HepG2 (cell line): ENCODE results near the gene TESPA1. TPM values are rescaled to one million over a fixed set of nuclear protein-coding genes. Genes with fewer than 3 reads are reported as not detected.

Experiments
- ATAC-seq: fragments of 200-7000 bp; cut with Tn5 transposase; 3 replicates; pipeline ENCODE4 v1.9.1; 2020; ENCODE audit warnings: mild to moderate bottlenecking, moderate library complexity
- BruUV-seq: library from RNA; stranded (reverse); fragments of 400-500 nt; replicated peaks from 2 replicates; lab custom pipeline; 2021; lab: Mats Ljungman, UMichigan
- CTCF ChIA-PET: fragments of 300-600 bp; formaldehyde crosslinking; extraction: SDS; loops from one replicate; lab custom pipeline; 2021; ENCODE audit warnings: low total read pairs, inconsistent platforms, low intra/inter-chr PET ratio; lab: Yijun Ruan, JAX
- POLR2A ChIA-PET: fragments of 350-600 bp; sonication (Branson Sonifier 250); formaldehyde crosslinking; loops from one replicate; lab custom pipeline; 2020; ENCODE audit warnings: antibody characterized with exemption, inconsistent platforms; lab: Yijun Ruan, JAX
- DNase-seq: peaks from one replicate; pipeline ENCODE4 v3.0.0-alpha.2; 2015; ENCODE audit warnings: low spot score
- FAIRE-seq: peaks from 3 replicates; lab custom pipeline; 2011; peaks lifted over from hg19 to GRCh38; lab: Jason Lieb, UNC
- H2AFZ ChIP-seq: one replicate; pipeline ENCODE4 v1.6.1; 2011; ENCODE audit warnings: low read length, inconsistent platforms
- H3K27ac ChIP-seq: fragments of 300-600 bp; 3 replicates; pipeline ENCODE4 v1.8.0; 2011; ENCODE audit warnings: mixed run types, mild to moderate bottlenecking, mixed read lengths, low read length, inconsistent platforms; ENCODE audit not compliant: insufficient read depth; ENCODE audit errors: extremely low read length
- H3K27me3 ChIP-seq, 2 experiments: fragments of 200-600 bp in 1 of 2; 2 replicates in 1 of 2; 3 replicates in 1 of 2; pipeline versions ENCODE4 v1.6.0 to v1.8.0; 2011; ENCODE audit warnings: low read length in 2 of 2, mild to moderate bottlenecking in 2 of 2, moderate library complexity in 2 of 2, inconsistent platforms in 1 of 2; ENCODE audit not compliant: insufficient read depth in 2 of 2, control insufficient read depth in 1 of 2
- H3K36me3 ChIP-seq, 2 experiments: fragments of 200-600 bp in 1 of 2; replicated peaks in 1 of 2; 2 replicates in 1 of 2; 3 replicates in 1 of 2; pipeline versions ENCODE4 v1.5.1 to v1.8.0; 2011; ENCODE audit warnings: low read length in 2 of 2, inconsistent platforms in 1 of 2; ENCODE audit not compliant: insufficient read depth in 2 of 2, control insufficient read depth in 1 of 2
- H3K4me1 ChIP-seq: 2 replicates; pipeline ENCODE4 v1.5.1; 2012; ENCODE audit warnings: low read length, inconsistent platforms; ENCODE audit not compliant: insufficient read depth
- H3K4me2 ChIP-seq: 2 replicates; pipeline ENCODE4 v1.6.0; 2011; ENCODE audit warnings: low read depth, low read length, inconsistent platforms
- H3K4me3 ChIP-seq, 3 experiments: fragments of 200-600 bp in 1 of 3; sonication (generic), shearing (Covaris generic) in 1 of 3; replicated peaks in 1 of 3; 2 replicates each; pipeline ENCODE4 v1.5.1; 2011 to 2016; ENCODE audit warnings: low read length in 3 of 3, inconsistent platforms in 2 of 3, low read depth in 2 of 3, mild to moderate bottlenecking in 2 of 3, control low read depth in 1 of 3, mixed read lengths in 1 of 3; ENCODE audit not compliant: insufficient read depth in 1 of 3
- H3K79me2 ChIP-seq: one replicate; pipeline ENCODE4 v1.6.1; 2011; ENCODE audit warnings: low read length, inconsistent platforms; ENCODE audit not compliant: insufficient read depth
- H3K9ac ChIP-seq: 2 replicates; pipeline ENCODE4 v1.6.0; 2011; ENCODE audit warnings: mild to moderate bottlenecking, low read depth, low read length, inconsistent platforms; ENCODE audit not compliant: insufficient read depth
- H3K9me3 ChIP-seq: 2 replicates; pipeline ENCODE4 v1.5.1; 2012; ENCODE audit warnings: mild to moderate bottlenecking, low read length
- H4K20me1 ChIP-seq: 2 replicates; pipeline ENCODE4 v1.6.0; 2011; ENCODE audit warnings: inconsistent platforms, mild to moderate bottlenecking, low read length, moderate library complexity; ENCODE audit not compliant: insufficient read depth
- ARNTL ChIP-seq: sonication (generic); formaldehyde crosslinking; IDR thresholded peaks from 2 replicates; pipeline ENCODE4 v1.4.0; 2020; ENCODE audit warnings: mild to moderate bottlenecking, missing genetic modification reagents
- BHLHE40 ChIP-seq: IDR thresholded peaks from 2 replicates; pipeline ENCODE4 v1.6.1; 2011; ENCODE audit warnings: low read length, improper control_type of control experiment
- DNMT3B ChIP-seq: conservative IDR thresholded peaks from 2 replicates; pipeline ENCODE4 v1.6.1; 2016; ENCODE audit warnings: missing biosample characterization, control low read depth
- GTF2F1 ChIP-seq: fragments of 150-350 bp; IDR thresholded peaks from 2 replicates; pipeline ENCODE4 v1.6.1; 2014; ENCODE audit warnings: low read length
- HCFC1 ChIP-seq: fragments of 150-350 bp; IDR thresholded peaks from 2 replicates; pipeline ENCODE4 v1.6.1; 2014; ENCODE audit warnings: low read depth, low read length
- KDM2A ChIP-seq: sonication (generic); formaldehyde crosslinking; IDR thresholded peaks from 2 replicates; pipeline ENCODE4 v1.4.0; 2020; ENCODE audit warnings: low read depth, missing genetic modification reagents, borderline replicate concordance
- KDM5B ChIP-seq: sonication (generic); formaldehyde crosslinking; IDR thresholded peaks from 2 replicates; pipeline ENCODE4 v1.4.0; 2020; ENCODE audit warnings: missing genetic modification reagents, mild to moderate bottlenecking, borderline replicate concordance
- RBAK ChIP-seq: sonication (generic); formaldehyde crosslinking; IDR thresholded peaks from 2 replicates; pipeline ENCODE4 v1.5.1; 2020; ENCODE audit warnings: mild to moderate bottlenecking, missing genetic modification reagents
- RELA ChIP-seq: sonication (generic); formaldehyde crosslinking; IDR thresholded peaks from 2 replicates; pipeline ENCODE4 v1.4.0; 2020; ENCODE audit warnings: missing genetic modification reagents
- RORA ChIP-seq: sonication (generic); formaldehyde crosslinking; IDR thresholded peaks from 2 replicates; pipeline ENCODE4 v1.5.0; 2020; ENCODE audit warnings: mild to moderate bottlenecking, missing genetic modification reagents, moderate library complexity
- SRF ChIP-seq: IDR thresholded peaks from 2 replicates; pipeline ENCODE4 v1.6.1; 2011; ENCODE audit warnings: mild to moderate bottlenecking, low read depth, low read length, moderate library complexity
- YEATS2 ChIP-seq: sonication (generic); formaldehyde crosslinking; IDR thresholded peaks from 2 replicates; pipeline ENCODE4 v1.4.0; 2020; ENCODE audit warnings: missing genetic modification reagents, borderline replicate concordance
- ZNF580 ChIP-seq: IDR thresholded peaks from 2 replicates; pipeline ENCODE4 v1.6.1; 2016; ENCODE audit warnings: low read depth, borderline replicate concordance
- WGBS: methylation state at CpG from one replicate; pipeline ENCODE4 v1.1.6; 2017; ENCODE audit warnings: low lambda C conversion rate; 5-methylcytosine and 5-hydroxymethylcytosine counted together
- in situ Hi-C: cut with HindIII; loops from 2 replicates; pipeline ENCODE4 v1.10.0; 2017; ENCODE audit warnings: low pct_unique_long_range_greater_than_20kb; ENCODE audit not compliant: extremely low pct_ligation_motif_present
- intact Hi-C: fragments of 100-400 bp; cut with micrococcal nuclease; formaldehyde crosslinking; loops from one replicate; pipeline ENCODE4 v1.10.0; 2022; ENCODE audit not compliant: unreplicated experiment
- polyA plus RNA-seq, 8 experiments: library from polyadenylated mRNA; depleted of rRNA in 3 of 8; stranded (reverse) in 7 of 8; unstranded in 1 of 8; fragments of >200 nt; fragmentation: Illumina TruSeq in 4 of 8; extraction: Trizol in 4 of 8; gene quantifications; 2 replicates each; pipeline versions ENCODE4 v1.2.1 to v1.2.3, GENCODE V29; 2011 to 2016; ENCODE audit warnings: low read depth in 4 of 8, missing spikeins in 1 of 8, mixed read lengths in 1 of 8; ENCODE audit not compliant: insufficient read depth in 1 of 8
- total RNA-seq, 5 experiments: library from RNA; depleted of rRNA; stranded (reverse); fragments of >200 nt; fragmentation: Illumina TruSeq; extraction: Trizol; gene quantifications; 2 replicates each; pipeline ENCODE4 v1.2.3, GENCODE V29; 2016; ENCODE audit warnings: low read depth in 1 of 5
- TF ChIP-seq, protein P1 (sequence below): sonication (generic); formaldehyde crosslinking; IDR thresholded peaks from 2 replicates; pipeline ENCODE4 v1.4.0; 2020; ENCODE audit warnings: missing genetic modification reagents, borderline replicate concordance
- TF ChIP-seq, protein P2 (sequence below): IDR thresholded peaks from 2 replicates; pipeline ENCODE4 v1.6.1; 2016

TESPA1 gene
- total and polyA plus RNA-seq, 2 of the 13 experiments (the other 11 are each of a cell fraction or from before 2014, with no cell fraction given): not detected

- TF ChIP-seq, protein P1, sequence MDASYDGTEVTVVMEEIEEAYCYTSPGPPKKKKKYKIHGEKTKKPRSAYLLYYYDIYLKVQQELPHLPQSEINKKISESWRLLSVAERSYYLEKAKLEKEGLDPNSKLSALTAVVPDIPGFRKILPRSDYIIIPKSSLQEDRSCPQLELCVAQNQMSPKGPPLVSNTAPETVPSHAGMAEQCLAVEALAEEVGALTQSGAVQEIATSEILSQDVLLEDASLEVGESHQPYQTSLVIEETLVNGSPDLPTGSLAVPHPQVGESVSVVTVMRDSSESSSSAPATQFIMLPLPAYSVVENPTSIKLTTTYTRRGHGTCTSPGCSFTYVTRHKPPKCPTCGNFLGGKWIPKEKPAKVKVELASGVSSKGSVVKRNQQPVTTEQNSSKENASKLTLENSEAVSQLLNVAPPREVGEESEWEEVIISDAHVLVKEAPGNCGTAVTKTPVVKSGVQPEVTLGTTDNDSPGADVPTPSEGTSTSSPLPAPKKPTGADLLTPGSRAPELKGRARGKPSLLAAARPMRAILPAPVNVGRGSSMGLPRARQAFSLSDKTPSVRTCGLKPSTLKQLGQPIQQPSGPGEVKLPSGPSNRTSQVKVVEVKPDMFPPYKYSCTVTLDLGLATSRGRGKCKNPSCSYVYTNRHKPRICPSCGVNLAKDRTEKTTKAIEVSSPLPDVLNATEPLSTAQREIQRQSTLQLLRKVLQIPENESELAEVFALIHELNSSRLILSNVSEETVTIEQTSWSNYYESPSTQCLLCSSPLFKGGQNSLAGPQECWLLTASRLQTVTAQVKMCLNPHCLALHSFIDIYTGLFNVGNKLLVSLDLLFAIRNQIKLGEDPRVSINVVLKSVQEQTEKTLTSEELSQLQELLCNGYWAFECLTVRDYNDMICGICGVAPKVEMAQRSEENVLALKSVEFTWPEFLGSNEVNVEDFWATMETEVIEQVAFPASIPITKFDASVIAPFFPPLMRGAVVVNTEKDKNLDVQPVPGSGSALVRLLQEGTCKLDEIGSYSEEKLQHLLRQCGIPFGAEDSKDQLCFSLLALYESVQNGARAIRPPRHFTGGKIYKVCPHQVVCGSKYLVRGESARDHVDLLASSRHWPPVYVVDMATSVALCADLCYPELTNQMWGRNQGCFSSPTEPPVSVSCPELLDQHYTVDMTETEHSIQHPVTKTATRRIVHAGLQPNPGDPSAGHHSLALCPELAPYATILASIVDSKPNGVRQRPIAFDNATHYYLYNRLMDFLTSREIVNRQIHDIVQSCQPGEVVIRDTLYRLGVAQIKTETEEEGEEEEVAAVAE (CRISPR knock-in tag): no peak
- no peak for TF ChIP-seq DNMT3B (CRISPR knock-in tag)
- TF ChIP-seq, protein P2, sequence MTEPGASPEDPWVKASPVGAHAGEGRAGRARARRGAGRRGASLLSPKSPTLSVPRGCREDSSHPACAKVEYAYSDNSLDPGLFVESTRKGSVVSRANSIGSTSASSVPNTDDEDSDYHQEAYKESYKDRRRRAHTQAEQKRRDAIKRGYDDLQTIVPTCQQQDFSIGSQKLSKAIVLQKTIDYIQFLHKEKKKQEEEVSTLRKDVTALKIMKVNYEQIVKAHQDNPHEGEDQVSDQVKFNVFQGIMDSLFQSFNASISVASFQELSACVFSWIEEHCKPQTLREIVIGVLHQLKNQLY (CRISPR knock-in tag): no peak
- no peak for TF ChIP-seq ZNF580 (CRISPR knock-in tag)
- TF ChIP-seq RELA (CRISPR knock-in tag): no peak
- TF ChIP-seq, all 625 proteins: peak for 0
These were observed 32.9 kb upstream of the TESPA1 start (continued) for GRCh38 chr12:55017416-55017925.

- no TSS peak for BruUV-seq
These were observed 24.5 kb upstream of the TESPA1 start for GRCh38 chr12:55008944-55009585.

More at GRCh38 chr12:55008944-55009585, 24.5 kb upstream of the TESPA1 start:
- intact Hi-C loops: no loop called here
- DNase-seq: no peak
- no peak overlapping the region for H2AFZ ChIP-seq
- TF ChIP-seq HCFC1 (no peak), GTF2F1 (no peak), BHLHE40 (no peak), SRF (no peak), RORA (CRISPR knock-in tag) (no peak), YEATS2 (CRISPR knock-in tag) (no peak), ARNTL (no peak), KDM2A (no peak), KDM5B (CRISPR knock-in tag) (no peak), RBAK (CRISPR knock-in tag) (no peak)
- TF ChIP-seq, all 625 proteins: peak for 0
- Histone ChIP-seq H3K27ac (no peak overlapping the region), H3K4me2 (no peak overlapping the region), H4K20me1 (no peaks in the 10 kb centered on the region), H3K9me3 (peaks cover 14% of the 10 kb centered on the region; the same call in 1 of the 2 replicates), H3K36me3 (no peaks in the 10 kb centered on the region), H3K27me3 (no peaks in the 10 kb centered on the region; a peak in 2 of 5 replicates), H3K4me1 (no peaks in the 10 kb centered on the region), H3K79me2 (no peaks in the 10 kb centered on the region), H3K9ac (no peak overlapping the region), H3K4me3 (no peak overlapping the region)
- in situ Hi-C loops: no loop called here
- POLR2A ChIA-PET: no interaction called here
- ATAC-seq (no peak), FAIRE-seq (no peak)
- CTCF ChIA-PET: no interaction called here
- WGBS: 2% methylated on average over 6 of the region's 6 CpGs
